ENCODE measurements around the gene GORASP1. TPM values are rescaled to one million over a fixed set of nuclear protein-coding genes. Genes with fewer than 3 reads are reported as not detected.

GORASP1 gene
- total RNA-seq, 1 experiment from 2014 or later = 43.6 TPM

GRCh38 chr3:39075910-39076309 lies 31.5 kb downstream of the GORASP1 start:
- no peaks in the 10 kb centered on the region for H3K27me3 ChIP-seq (replicated peaks; ENCODE audit: control insufficient read depth, insufficient read depth, low read length)
- no peak for TF ChIP-seq CTCF (IDR thresholded peaks at IDR 0.05; ENCODE audit: insufficient read depth in 1 of 2, low read depth in 1 of 2, low read length in 1 of 2, severe bottlenecking in 1 of 2, unreplicated experiment in 1 of 2)
- intact Hi-C loops (cut with micrococcal nuclease; ENCODE audit: unreplicated experiment) = no loop called here
- BruUV-seq (replicated peaks) = no TSS peak
- peaks cover 3% of the 10 kb centered on the region for H3K36me3 ChIP-seq (ENCODE audit: control insufficient read depth, insufficient read depth, low read length)
- Mint-ChIP-seq H3K27me3 (ENCODE audit: insufficient read depth, unreplicated experiment) (no peaks in the 10 kb centered on the region), H3K9me3 (ENCODE audit: unreplicated experiment) (no peaks in the 10 kb centered on the region), H3K4me1 (ENCODE audit: low read depth, unreplicated experiment) (no peaks in the 10 kb centered on the region), H3K27ac (ENCODE audit: unreplicated experiment) (no peak overlapping the region), H3K4me3 (ENCODE audit: unreplicated experiment) (no peak overlapping the region), H3K36me3 (ENCODE audit: insufficient read depth, unreplicated experiment) (peaks cover 31% of the 10 kb centered on the region)
- no peak for DNase-seq
- ChIA-PET POLR2A (no interaction called here), CTCF (no interaction called here)
- no peak overlapping the region for H3K4me3 ChIP-seq (ENCODE audit: low read depth, low read length)
- no peaks in the 10 kb centered on the region for H3K9me3 ChIP-seq
- H3K4me1 ChIP-seq = no peaks in the 10 kb centered on the region

GRCh38 chr3:39068556-39068955 lies 38.9 kb downstream of the GORASP1 start:
- Histone ChIP-seq H3K4me3 (ENCODE audit: low read depth, low read length) (no peak overlapping the region), H3K36me3 (ENCODE audit: control insufficient read depth, insufficient read depth, low read length) (peaks cover 2% of the 10 kb centered on the region; the same call in 1 of the 2 replicates), H3K27me3 (replicated peaks; ENCODE audit: control insufficient read depth, insufficient read depth, low read length) (no peaks in the 10 kb centered on the region), H3K4me1 (no peaks in the 10 kb centered on the region), H3K9me3 (no peaks in the 10 kb centered on the region)
- H3K4me3 Mint-ChIP-seq (ENCODE audit: unreplicated experiment) = no peak overlapping the region
- no peaks in the 10 kb centered on the region for H3K4me1 Mint-ChIP-seq (ENCODE audit: low read depth, unreplicated experiment)
- BruUV-seq (replicated peaks) = no TSS peak
- H3K27ac Mint-ChIP-seq (ENCODE audit: unreplicated experiment) = no peak overlapping the region
- POLR2A ChIA-PET = no interaction called here
- peaks cover 5% of the 10 kb centered on the region for H3K36me3 Mint-ChIP-seq (ENCODE audit: insufficient read depth, unreplicated experiment)
- intact Hi-C loops (cut with micrococcal nuclease; ENCODE audit: unreplicated experiment) = no loop called here
- DNase-seq = no peak
- no peaks in the 10 kb centered on the region for H3K9me3 Mint-ChIP-seq (ENCODE audit: unreplicated experiment)
- no peak for TF ChIP-seq CTCF (IDR thresholded peaks at IDR 0.05; ENCODE audit: insufficient read depth in 1 of 2, low read depth in 1 of 2, low read length in 1 of 2, severe bottlenecking in 1 of 2, unreplicated experiment in 1 of 2)
- no peaks in the 10 kb centered on the region for H3K27me3 Mint-ChIP-seq (ENCODE audit: insufficient read depth, unreplicated experiment)
- CTCF ChIA-PET = no interaction called here

DNA sequence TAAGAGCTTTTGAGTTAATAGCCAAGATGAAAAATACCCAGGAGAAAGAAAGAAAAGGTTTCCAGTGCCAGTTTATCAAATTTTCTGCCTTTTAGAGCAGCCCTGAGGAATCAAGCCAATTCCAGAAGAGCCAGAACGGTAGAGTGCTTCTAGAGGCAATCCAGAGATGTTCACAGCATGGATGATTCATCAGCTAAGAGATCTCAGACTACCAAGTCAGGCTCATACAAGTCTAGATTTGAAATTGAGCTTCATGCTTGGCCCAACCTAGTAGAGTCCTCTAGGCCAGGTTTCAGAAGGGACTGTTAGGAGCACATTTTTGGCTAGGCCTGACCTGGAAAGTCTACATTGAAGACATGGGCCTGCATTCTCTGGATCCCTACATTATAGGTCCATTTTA lies 40.1 kb downstream of the GORASP1 start:
- Mint-ChIP-seq H3K36me3 (ENCODE audit: insufficient read depth, unreplicated experiment) (no peaks in the 10 kb centered on the region), H3K27me3 (ENCODE audit: insufficient read depth, unreplicated experiment) (no peaks in the 10 kb centered on the region), H3K27ac (ENCODE audit: unreplicated experiment) (no peak overlapping the region), H3K9me3 (ENCODE audit: unreplicated experiment) (no peaks in the 10 kb centered on the region), H3K4me3 (ENCODE audit: unreplicated experiment) (no peak overlapping the region), H3K4me1 (ENCODE audit: low read depth, unreplicated experiment) (peaks cover 4% of the 10 kb centered on the region)
- H3K9me3 ChIP-seq = no peaks in the 10 kb centered on the region
- DNase-seq = no peak
- BruUV-seq (replicated peaks) = no TSS peak
- intact Hi-C loops (cut with micrococcal nuclease; ENCODE audit: unreplicated experiment) = no loop called here
- H3K36me3 ChIP-seq (ENCODE audit: control insufficient read depth, insufficient read depth, low read length) = peaks cover under 1% of the 10 kb centered on the region; the same call in 1 of the 2 replicates
- H3K4me1 ChIP-seq = no peaks in the 10 kb centered on the region
- CTCF ChIA-PET = no interaction called here
- no peak overlapping the region for H3K4me3 ChIP-seq (ENCODE audit: low read depth, low read length)
- no peak for TF ChIP-seq CTCF (IDR thresholded peaks at IDR 0.05; ENCODE audit: insufficient read depth in 1 of 2, low read depth in 1 of 2, low read length in 1 of 2, severe bottlenecking in 1 of 2, unreplicated experiment in 1 of 2)
- POLR2A ChIA-PET = no interaction called here
- no peaks in the 10 kb centered on the region for H3K27me3 ChIP-seq (replicated peaks; ENCODE audit: control insufficient read depth, insufficient read depth, low read length)

Data from Caco-2 (cell line).